Endothelial cell of umbilical vein (primary cell): ENCODE measurements around the gene CFAP100. TPM values are rescaled to one million over a fixed set of nuclear protein-coding genes. Genes with fewer than 3 reads are reported as not detected.

Experiments used
- BruUV-seq: library from RNA; stranded (reverse); fragments of 400-500 nt; replicated peaks from 2 replicates; lab custom pipeline; 2021; lab: Mats Ljungman, UMichigan
- CTCF ChIA-PET: fragments of 300-600, 350-600 bp; sonication (Branson Sonifier 250); formaldehyde crosslinking; loops from one replicate; lab custom pipeline; 2021; ENCODE audit warnings: antibody characterized with exemption, inconsistent platforms; lab: Charles Lee
- POLR2A ChIA-PET: fragments of 300-600, 350-600 bp; sonication (Branson Sonifier 250); formaldehyde crosslinking; loops from one replicate; lab custom pipeline; 2021; ENCODE audit warnings: antibody characterized with exemption, inconsistent platforms; lab: Charles Lee
- DNase-seq: peaks from one replicate; pipeline ENCODE4 v3.0.0-alpha.2; 2011; ENCODE audit warnings: low read depth, low spot score
- FAIRE-seq: peaks from 2 replicates; lab custom pipeline; 2011; peaks lifted over from hg19 to GRCh38; lab: Jason Lieb, UNC
- H2AFZ ChIP-seq: 2 replicates; pipeline ENCODE4 v1.6.0; 2012; ENCODE audit warnings: low read depth, low read length, control low read depth, inconsistent platforms
- H3K27ac ChIP-seq: 2 replicates; pipeline ENCODE4 v1.5.1; 2011; ENCODE audit warnings: low read depth, mild to moderate bottlenecking, control low read depth, low read length, moderate library complexity; ENCODE audit not compliant: insufficient read depth
- H3K27me3 ChIP-seq, 2 experiments: 2 replicates each; pipeline versions ENCODE4 v1.6.0 to v1.6.1; 2011; ENCODE audit warnings: low read length in 2 of 2, mixed read lengths in 1 of 2; ENCODE audit not compliant: control insufficient read depth in 2 of 2, insufficient read depth in 2 of 2
- H3K36me3 ChIP-seq, 2 experiments: 2 replicates in 1 of 2; 3 replicates in 1 of 2; pipeline ENCODE4 v1.5.1; 2011; ENCODE audit warnings: low read length in 2 of 2, mild to moderate bottlenecking in 1 of 2, moderate library complexity in 1 of 2; ENCODE audit not compliant: control insufficient read depth in 2 of 2, insufficient read depth in 2 of 2; ENCODE audit errors: extremely low read depth in 1 of 2
- H3K4me1 ChIP-seq: 3 replicates; pipeline ENCODE4 v1.5.1; 2011; ENCODE audit warnings: mild to moderate bottlenecking, low read length; ENCODE audit not compliant: control insufficient read depth, insufficient read depth; ENCODE audit errors: extremely low read depth
- H3K4me2 ChIP-seq: 2 replicates; pipeline ENCODE4 v1.6.1; 2011; ENCODE audit warnings: low read length, control low read depth, mixed read lengths; ENCODE audit not compliant: insufficient read depth
- H3K4me3 ChIP-seq, 3 experiments: fragments of 200-600 bp in 1 of 3; sonication (generic), shearing (Covaris generic) in 1 of 3; replicated peaks in 1 of 3; 2 replicates each; pipeline ENCODE4 v1.5.1; 2011 to 2016; ENCODE audit warnings: control low read depth in 3 of 3, low read length in 3 of 3, mild to moderate bottlenecking in 2 of 3, inconsistent platforms in 1 of 3, low read depth in 1 of 3, moderate library complexity in 1 of 3; ENCODE audit not compliant: insufficient read depth in 1 of 3
- H3K79me2 ChIP-seq: 2 replicates; pipeline ENCODE4 v1.6.0; 2012; ENCODE audit warnings: low read length, inconsistent platforms; ENCODE audit not compliant: control insufficient read depth, insufficient read depth
- H3K9ac ChIP-seq: replicated peaks from 2 replicates; pipeline ENCODE3; 2011; ENCODE audit warnings: low read length, control low read depth; ENCODE audit not compliant: insufficient read depth; ENCODE audit errors: extremely low read depth
- H3K9me1 ChIP-seq: replicated peaks from 3 replicates; pipeline ENCODE4 v1.6.0; 2011; ENCODE audit warnings: mild to moderate bottlenecking, low read length; ENCODE audit not compliant: control insufficient read depth, insufficient read depth; ENCODE audit errors: extremely low read depth
- H3K9me3 ChIP-seq: replicated peaks from 2 replicates; pipeline ENCODE4 v1.5.1; 2012; ENCODE audit warnings: low read length, inconsistent platforms; ENCODE audit not compliant: control insufficient read depth, insufficient read depth
- H4K20me1 ChIP-seq: replicated peaks from 2 replicates; pipeline ENCODE3; 2011; ENCODE audit warnings: mild to moderate bottlenecking, low read length; ENCODE audit not compliant: control insufficient read depth, insufficient read depth; ENCODE audit errors: extremely low read depth
- EZH2 ChIP-seq: IDR thresholded peaks from 2 replicates; pipeline ENCODE4 v1.6.1; 2012; ENCODE audit warnings: borderline replicate concordance, low read depth, mild to moderate bottlenecking, moderate library complexity, low read length, inconsistent platforms; ENCODE audit not compliant: severe bottlenecking
- FOS ChIP-seq: IDR thresholded peaks from 2 replicates; pipeline ENCODE4 v1.6.1; 2011; ENCODE audit warnings: mild to moderate bottlenecking, low read length, moderate library complexity, borderline replicate concordance; ENCODE audit not compliant: insufficient read depth
- GATA2 ChIP-seq: IDR thresholded peaks from 2 replicates; pipeline ENCODE4 v1.7.0; 2011; ENCODE audit warnings: low read depth, mild to moderate bottlenecking, moderate library complexity, mixed read lengths, low read length; ENCODE audit not compliant: insufficient read length, insufficient read depth
- JUN ChIP-seq: IDR thresholded peaks from 2 replicates; pipeline ENCODE4 v1.6.1; 2011; ENCODE audit warnings: borderline replicate concordance, low read depth; ENCODE audit not compliant: insufficient read length, insufficient read depth
- MAX ChIP-seq: IDR thresholded peaks from 2 replicates; pipeline ENCODE4 v1.6.1; 2011; ENCODE audit not compliant: insufficient read depth, insufficient read length
- MYC ChIP-seq: IDR thresholded peaks from one replicate; pipeline ENCODE4 v1.6.1; 2011; ENCODE audit warnings: mild to moderate bottlenecking, low read depth, low read length
- POLR2A ChIP-seq: IDR thresholded peaks from 2 replicates; pipeline ENCODE4 v1.6.1; 2012; ENCODE audit warnings: low read depth, mild to moderate bottlenecking, control low read depth, low read length
- POLR2AphosphoS5 ChIP-seq: IDR thresholded peaks from 2 replicates; pipeline ENCODE4 v1.6.1; 2012; ENCODE audit warnings: low read depth, mild to moderate bottlenecking, control low read depth, low read length, moderate library complexity; ENCODE audit not compliant: insufficient read depth
- dilution Hi-C: fragments of 300-500 bp; cut with MboI; formaldehyde crosslinking; loops from one replicate; pipeline ENCODE4 v1.15.0; 2019; ENCODE audit warnings: low sequenced_read_pairs; ENCODE audit not compliant: extremely low pct_ligation_motif_present
- intact Hi-C: fragments of 100-400 bp; cut with micrococcal nuclease; formaldehyde crosslinking; loops from one replicate; pipeline ENCODE4 v1.10.0; 2022
- polyA plus RNA-seq, 4 experiments: library from polyadenylated mRNA; depleted of rRNA in 3 of 4; stranded (reverse) in 3 of 4; unstranded in 1 of 4; fragments of >200 nt; gene quantifications; 2 replicates each; pipeline versions ENCODE4 v1.2.1 to v1.2.3, GENCODE V29; 2011 to 2012; ENCODE audit warnings: missing spikeins in 1 of 4
- total RNA-seq: library from RNA; stranded (reverse); gene quantifications from 2 replicates; pipeline ENCODE4 v1.2.3, GENCODE V29; 2021
- TF ChIP-seq, protein P1 (sequence below), 2 donors: IDR thresholded peaks; 1 replicate in 1 of 2; 2 replicates in 1 of 2; pipeline ENCODE4 v1.5.1; 2011; ENCODE audit warnings: low read length in 2 of 2, mild to moderate bottlenecking in 2 of 2, moderate library complexity in 2 of 2, control low read depth in 1 of 2, inconsistent platforms in 1 of 2, low read depth in 1 of 2; ENCODE audit not compliant: insufficient read depth in 1 of 2; ENCODE audit errors: extremely low read depth in 1 of 2

Gene CFAP100
- total and polyA plus RNA-seq, 2 donors (not counting 3 experiments of a cell fraction or from before 2014, with no cell fraction given) = not detected

DNA sequence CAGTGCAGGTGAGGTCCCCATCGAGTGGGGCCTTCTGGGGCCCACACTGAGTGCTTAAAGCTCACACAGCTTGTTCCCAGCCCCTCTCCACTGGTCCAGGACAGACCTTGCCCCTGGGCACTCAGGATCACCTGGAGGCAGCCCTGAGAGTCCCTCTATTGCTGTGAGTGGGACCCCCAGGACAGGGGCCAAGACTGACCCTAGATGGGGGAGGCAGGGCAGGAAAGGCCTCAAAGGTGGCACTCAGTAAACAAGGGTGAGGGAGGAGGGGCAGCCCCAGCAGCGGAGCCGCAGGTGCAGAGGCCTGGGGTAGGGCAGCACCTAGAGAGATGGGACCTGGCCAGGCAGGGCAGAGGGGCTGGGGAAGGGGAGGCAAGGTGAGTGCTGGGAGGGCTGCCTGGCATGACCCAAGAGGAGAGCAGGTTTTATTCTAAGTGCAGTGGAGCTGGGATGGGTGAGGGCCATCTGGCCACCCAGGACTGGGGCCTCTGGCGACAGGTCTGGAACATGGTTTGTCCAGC, 27.9 kb downstream of the CFAP100 start:
- Histone ChIP-seq H3K9ac (no peak overlapping the region), H2AFZ (no peak overlapping the region), H3K4me3 (no peak overlapping the region), H3K36me3 (no peaks in the 10 kb centered on the region), H3K9me1 (no peaks in the 10 kb centered on the region), H3K4me1 (no peaks in the 10 kb centered on the region), H3K27ac (no peak overlapping the region), H3K27me3 (no peaks in the 10 kb centered on the region), H4K20me1 (no peaks in the 10 kb centered on the region), H3K4me2 (no peak overlapping the region), H3K79me2 (no peaks in the 10 kb centered on the region), H3K9me3 (no peaks in the 10 kb centered on the region)
- no peak for DNase-seq
- no TSS peak for BruUV-seq
- POLR2A ChIA-PET = no interaction called here
- CTCF ChIA-PET = no interaction called here
- no peak for FAIRE-seq
- dilution Hi-C loops (no loop called here), intact Hi-C loops (no loop called here)
- TF ChIP-seq EZH2 (no peak), FOS (no peak), GATA2 (no peak), POLR2A (no peak), MYC (no peak), MAX (no peak), JUN (no peak), POLR2AphosphoS5 (no peak)
- TF ChIP-seq, protein P1, sequence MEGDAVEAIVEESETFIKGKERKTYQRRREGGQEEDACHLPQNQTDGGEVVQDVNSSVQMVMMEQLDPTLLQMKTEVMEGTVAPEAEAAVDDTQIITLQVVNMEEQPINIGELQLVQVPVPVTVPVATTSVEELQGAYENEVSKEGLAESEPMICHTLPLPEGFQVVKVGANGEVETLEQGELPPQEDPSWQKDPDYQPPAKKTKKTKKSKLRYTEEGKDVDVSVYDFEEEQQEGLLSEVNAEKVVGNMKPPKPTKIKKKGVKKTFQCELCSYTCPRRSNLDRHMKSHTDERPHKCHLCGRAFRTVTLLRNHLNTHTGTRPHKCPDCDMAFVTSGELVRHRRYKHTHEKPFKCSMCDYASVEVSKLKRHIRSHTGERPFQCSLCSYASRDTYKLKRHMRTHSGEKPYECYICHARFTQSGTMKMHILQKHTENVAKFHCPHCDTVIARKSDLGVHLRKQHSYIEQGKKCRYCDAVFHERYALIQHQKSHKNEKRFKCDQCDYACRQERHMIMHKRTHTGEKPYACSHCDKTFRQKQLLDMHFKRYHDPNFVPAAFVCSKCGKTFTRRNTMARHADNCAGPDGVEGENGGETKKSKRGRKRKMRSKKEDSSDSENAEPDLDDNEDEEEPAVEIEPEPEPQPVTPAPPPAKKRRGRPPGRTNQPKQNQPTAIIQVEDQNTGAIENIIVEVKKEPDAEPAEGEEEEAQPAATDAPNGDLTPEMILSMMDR (IDR thresholded peaks at IDR 0.05; ENCODE audit: extremely low read depth in 1 of 2, insufficient read depth in 1 of 2, low read depth in 1 of 2, low read length in 2 of 2) = no peak
